Measurements from ENCODE around the gene LPP. TPM values are rescaled to one million over a fixed set of nuclear protein-coding genes. Genes with fewer than 3 reads are reported as not detected.

The LPP gene
- total and polyA plus RNA-seq, 8 donors = 23.1 to 220 (median 26.7) TPM

- Histone ChIP-seq H3K9me3 (no peaks in the 10 kb centered on the region), H3K36me3 (no peaks in the 10 kb centered on the region), H3K27me3 (no peaks in the 10 kb centered on the region), H3K27ac (no peak overlapping the region), H3K4me3 (no peak overlapping the region), H3K4me1 (peaks cover 8 to 14% of the 10 kb centered on the region in 2 donors)
- TF ChIP-seq CTCF (IDR thresholded peaks at IDR 0.05) = no peak
- ATAC-seq = no peak
- intact Hi-C loops (cut with DNase I) = no loop called here
- no peak for DNase-seq
These were observed 102.8 kb downstream of the LPP start for GRCh38 chr3:188256758-188257157.

- Histone ChIP-seq H3K4me1 (peaks cover 8 to 19% of the 10 kb centered on the region in 2 donors), H3K27ac (no peak overlapping the region), H3K9me3 (no peaks in the 10 kb centered on the region), H3K27me3 (no peaks in the 10 kb centered on the region), H3K36me3 (no peaks in the 10 kb centered on the region), H3K4me3 (no peak overlapping the region)
- ATAC-seq (no peak), DNase-seq (no peak)
- TF ChIP-seq CTCF (IDR thresholded peaks at IDR 0.05) = no peak
- intact Hi-C loops (cut with DNase I) = no loop called here
These were observed 103.5 kb downstream of the LPP start for GRCh38 chr3:188257384-188258026.

- no peaks in the 10 kb centered on the region for H3K36me3 ChIP-seq
- DNase-seq (no peak), ATAC-seq (no peak)
- peaks cover 8 to 32% of the 10 kb centered on the region in 2 donors for H3K4me1 ChIP-seq
- no peak for TF ChIP-seq CTCF (IDR thresholded peaks at IDR 0.05)
- no peaks in the 10 kb centered on the region for H3K27me3 ChIP-seq
- no peak overlapping the region for H3K4me3 ChIP-seq
- intact Hi-C loops (cut with DNase I) = no loop called here
- no peak overlapping the region for H3K27ac ChIP-seq
- H3K9me3 ChIP-seq = no peaks in the 10 kb centered on the region
These were observed 105.2 kb downstream of the LPP start for GRCh38 chr3:188259191-188259590.

- TF ChIP-seq CTCF (IDR thresholded peaks at IDR 0.05) = no peak
- no peak overlapping the region for H3K4me3 ChIP-seq
- DNase-seq (no peak), ATAC-seq (no peak)
- intact Hi-C loops (cut with DNase I) = no loop called here
- H3K9me3 ChIP-seq = no peaks in the 10 kb centered on the region
- no peaks in the 10 kb centered on the region for H3K27me3 ChIP-seq
- no peaks in the 10 kb centered on the region for H3K36me3 ChIP-seq
- H3K27ac ChIP-seq = no peak overlapping the region
- peaks cover 8 to 36% of the 10 kb centered on the region in 2 donors for H3K4me1 ChIP-seq
These were observed 105.6 kb downstream of the LPP start for GRCh38 chr3:188259596-188259995.

- Histone ChIP-seq H3K4me3 (no peak overlapping the region), H3K27ac (no peak overlapping the region), H3K4me1 (peaks cover 18 to 48% of the 10 kb centered on the region in 2 donors), H3K9me3 (no peaks in the 10 kb centered on the region), H3K36me3 (no peaks in the 10 kb centered on the region), H3K27me3 (no peaks in the 10 kb centered on the region)
- no peak for TF ChIP-seq CTCF (IDR thresholded peaks at IDR 0.05)
- DNase-seq (no peak), ATAC-seq (no peak)
- intact Hi-C loops (cut with DNase I) = no loop called here
These were observed 107.1 kb downstream of the LPP start for GRCh38 chr3:188261011-188261410.

Data from left lung (tissue), 10 donors.